ENCODE results near the gene EPHA1.
A peak's percentile ranks its signal among the peaks of the same experiment; 100 is the strongest.

EPHA1 gene

GRCh38 chr7:143373255-143373794, 35.3 kb downstream of the EPHA1 start:
- no peak for DNase-seq (ENCODE audit: low spot score)

- DNase-seq (ENCODE audit: low spot score), result no peak
Measured at GRCh38 chr7:143372070-143372469, 36.6 kb downstream of the EPHA1 start.

GRCh38 chr7:143369678-143370651, 38.7 kb downstream of the EPHA1 start:
- DNase-seq (ENCODE audit: low spot score), result no peak

- no peak for DNase-seq (ENCODE audit: low spot score)
Measured at GRCh38 chr7:143368387-143368786, 40.3 kb downstream of the EPHA1 start.

GRCh38 chr7:143367972-143368371, 40.7 kb downstream of the EPHA1 start:
- no peak for DNase-seq (ENCODE audit: low spot score)

GRCh38 chr7:143363016-143363937, 45.4 kb downstream of the EPHA1 start:
- DNase-seq (ENCODE audit: low spot score), result no peak

GRCh38 chr7:143362131-143363015, 46.3 kb downstream of the EPHA1 start, which contains the start of gene FAM131B:
FAM131B (minus strand) TSS chr7:143362713; CDS start chr7:143362603, 110 bp downstream.
- peak; percentile 69 for DNase-seq (ENCODE audit: low spot score)

- peak; percentile 53 for DNase-seq (ENCODE audit: low spot score)
Measured at GRCh38 chr7:143361552-143362130, 47.0 kb downstream of the EPHA1 start.

- DNase-seq (ENCODE audit: low spot score), result no peak
Measured at GRCh38 chr7:143360788-143361551, 47.7 kb downstream of the EPHA1 start.

- no peak for DNase-seq (ENCODE audit: low spot score)
Measured at GRCh38 chr7:143359771-143360353, 48.8 kb downstream of the EPHA1 start.

- no peak for DNase-seq (ENCODE audit: low spot score)
Measured at GRCh38 chr7:143358626-143359025, 50.0 kb downstream of the EPHA1 start.

GRCh38 chr7:143356414-143357050, 52.1 kb downstream of the EPHA1 start:
- no peak for DNase-seq (ENCODE audit: low spot score)

GRCh38 chr7:143355450-143356385, 52.9 kb downstream of the EPHA1 start:
- no peak for DNase-seq (ENCODE audit: low spot score)

GRCh38 chr7:143354965-143355364, 53.7 kb downstream of the EPHA1 start:
- DNase-seq (ENCODE audit: low spot score), result no peak

- no peak for DNase-seq (ENCODE audit: low spot score)
Measured at GRCh38 chr7:143354376-143354775, 54.3 kb downstream of the EPHA1 start.

GRCh38 chr7:143352531-143353002, 56.1 kb downstream of the EPHA1 start:
- no peak for DNase-seq (ENCODE audit: low spot score)

- DNase-seq (ENCODE audit: low spot score), result no peak
Measured at GRCh38 chr7:143351574-143351973, 57.1 kb downstream of the EPHA1 start.

GRCh38 chr7:143351060-143351459, 57.6 kb downstream of the EPHA1 start:
- no peak for DNase-seq (ENCODE audit: low spot score)

Data from AG08396 (cell line).